Naive thymus-derived CD8-positive, alpha-beta T cell (primary cell): Measurements from ENCODE around the gene PLEKHG4B. TPM values are rescaled to one million over a fixed set of nuclear protein-coding genes. Genes with fewer than 3 reads are reported as not detected.
A peak's percentile ranks its signal among the peaks of the same experiment; 100 is the strongest.

Experiments used
- ATAC-seq, 2 donors: fragments of 150-1000 bp; cut with Tn5 transposase in 1 of 2; sonication (Bioruptor Pico), chemical (Tn5 transposase) in 1 of 2; 1 replicate in 1 of 2; 2 replicates in 1 of 2; pipeline ENCODE4 v1.10.0; 2021; ENCODE audit warnings: mild to moderate bottlenecking in 2 of 2, moderate library complexity in 2 of 2
- POLR2A ChIA-PET: fragments of 350-600 bp; sonication (Branson Sonifier 250); formaldehyde crosslinking; loops from one replicate; lab custom pipeline; 2021; ENCODE audit warnings: antibody characterized with exemption; lab: Charles Lee
- DNase-seq, 10 donors: peaks; one replicate each; pipeline versions ENCODE4 v3.0.0 to v3.0.0-alpha.2; 2020 to 2022
- H3K27ac Mint-ChIP-seq, 10 donors: one replicate each; pipeline ENCODE4 v1.8.0; 2020 to 2022; ENCODE audit warnings: mild to moderate bottlenecking in 10 of 10, mixed read lengths in 10 of 10, moderate library complexity in 4 of 10, inconsistent platforms in 1 of 10
- H3K27me3 Mint-ChIP-seq, 5 donors: one replicate each; pipeline ENCODE4 v1.8.0; 2021 to 2022; ENCODE audit warnings: mixed read lengths in 5 of 5
- H3K36me3 Mint-ChIP-seq, 3 donors: one replicate each; pipeline ENCODE4 v1.8.0; 2020 to 2022; ENCODE audit warnings: mixed read lengths in 3 of 3, mild to moderate bottlenecking in 2 of 3, inconsistent platforms in 1 of 3
- H3K4me1 Mint-ChIP-seq, 4 donors: one replicate each; pipeline ENCODE4 v1.8.0; 2021 to 2022; ENCODE audit warnings: mixed read lengths in 4 of 4
- H3K4me3 Mint-ChIP-seq, 10 donors: one replicate each; pipeline ENCODE4 v1.8.0; 2020 to 2022; ENCODE audit warnings: mild to moderate bottlenecking in 10 of 10, mixed read lengths in 10 of 10, moderate library complexity in 6 of 10, inconsistent platforms in 1 of 10
- H3K9me3 Mint-ChIP-seq, 9 donors: one replicate each; pipeline ENCODE4 v1.8.0; 2020 to 2022; ENCODE audit warnings: mixed read lengths in 9 of 9, mild to moderate bottlenecking in 3 of 9, inconsistent platforms in 1 of 9, moderate library complexity in 1 of 9
- polyA plus RNA-seq, 3 donors: library from polyadenylated mRNA; unstranded; fragments of 300-500 nt; fragmentation: Illumina TruSeq; gene quantifications; one replicate each; pipeline ENCODE4 v1.2.3, GENCODE V29; 2021
- total RNA-seq, 8 experiments: library from RNA in 2 of 8; stranded (reverse) in 2 of 8; gene quantifications; one replicate each; pipeline ENCODE4 v1.2.3 and lab custom pipeline; 2021 to 2026

PLEKHG4B gene
- total and polyA plus RNA-seq, 5 experiments from 2014 or later: not detected

DNA sequence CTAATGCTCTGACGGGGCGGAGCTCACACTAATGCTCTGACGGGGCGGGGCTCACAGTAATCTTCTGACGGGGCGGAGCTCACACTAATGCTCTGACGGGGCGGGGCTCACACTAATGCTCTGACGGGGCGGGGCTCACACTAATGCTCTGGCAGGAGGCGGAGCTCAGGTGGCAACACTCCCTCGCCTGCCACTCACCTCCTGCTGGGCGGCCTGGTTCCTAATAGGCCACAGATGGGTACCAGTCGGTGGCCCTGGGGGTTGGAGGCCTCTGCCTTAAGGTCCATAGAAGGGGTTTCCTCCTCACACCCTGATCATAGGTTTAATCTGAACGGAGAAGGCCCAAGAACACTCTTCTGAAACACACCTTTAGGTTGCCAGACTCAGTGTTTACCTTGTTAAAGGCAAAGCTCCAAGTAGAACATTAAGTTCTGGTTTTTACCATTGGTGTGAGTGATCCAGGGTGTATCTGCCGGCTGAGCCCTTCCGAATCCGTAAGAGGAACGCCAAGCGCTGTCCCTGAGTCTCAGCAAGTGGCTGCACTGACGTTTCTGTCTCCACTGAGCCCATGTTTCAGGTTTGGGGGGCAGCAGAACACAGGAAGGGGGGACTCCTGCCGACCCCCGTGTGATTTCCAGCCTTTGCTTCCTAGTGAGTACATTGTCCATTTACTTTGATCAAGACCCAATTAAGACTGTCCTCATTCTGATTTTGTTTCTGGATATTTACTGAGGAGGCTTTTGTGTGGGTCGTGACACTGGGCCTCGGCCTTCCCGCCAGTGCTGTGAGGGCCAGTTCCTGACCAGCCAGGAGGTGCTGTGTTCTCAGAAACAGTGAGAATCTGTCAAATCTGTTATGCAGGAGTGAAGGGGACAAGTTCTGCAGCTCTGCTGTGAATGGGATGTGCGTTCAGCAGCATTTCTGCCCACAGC, 74.7 kb downstream of the PLEKHG4B start:
- Mint-ChIP-seq H3K4me1 (no peaks in the 10 kb centered on the region), H3K27me3 (peaks cover 0 to 1% (median 0%) of the 10 kb centered on the region in 5 donors), H3K4me3 (no peak overlapping the region), H3K27ac (peak overlapping the region in 1 of 10 donors; percentile 37), H3K36me3 (no peaks in the 10 kb centered on the region), H3K9me3 (no peaks in the 10 kb centered on the region)
- DNase-seq: no peak
- ATAC-seq: no peak
- POLR2A ChIA-PET: no interaction called here

DNA sequence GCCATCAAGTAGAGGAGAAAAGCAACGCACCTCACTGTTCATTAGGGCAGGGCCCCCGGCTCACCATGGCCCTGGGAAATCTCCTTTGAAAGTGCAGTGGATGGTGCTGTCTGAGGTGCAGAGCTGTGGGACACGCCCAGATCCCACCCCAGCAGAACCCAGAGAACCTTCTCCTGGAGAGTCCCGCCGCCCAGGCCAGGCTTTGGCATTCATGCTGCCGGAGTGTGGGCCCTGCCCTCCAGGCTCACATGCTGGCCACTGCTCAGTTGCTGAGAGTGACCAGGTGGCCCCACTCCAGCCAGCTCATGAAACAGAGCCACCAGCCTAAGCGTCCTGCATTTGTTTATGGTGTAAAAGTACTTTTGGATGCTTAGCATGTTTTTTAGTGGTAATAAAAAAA, 75.5 kb downstream of the PLEKHG4B start:
- Mint-ChIP-seq H3K4me3 (no peak overlapping the region), H3K27ac (no peak overlapping the region), H3K27me3 (no peaks in the 10 kb centered on the region), H3K9me3 (no peaks in the 10 kb centered on the region), H3K4me1 (no peaks in the 10 kb centered on the region), H3K36me3 (no peaks in the 10 kb centered on the region)
- POLR2A ChIA-PET: no interaction called here
- DNase-seq (no peak), ATAC-seq (no peak)

DNA sequence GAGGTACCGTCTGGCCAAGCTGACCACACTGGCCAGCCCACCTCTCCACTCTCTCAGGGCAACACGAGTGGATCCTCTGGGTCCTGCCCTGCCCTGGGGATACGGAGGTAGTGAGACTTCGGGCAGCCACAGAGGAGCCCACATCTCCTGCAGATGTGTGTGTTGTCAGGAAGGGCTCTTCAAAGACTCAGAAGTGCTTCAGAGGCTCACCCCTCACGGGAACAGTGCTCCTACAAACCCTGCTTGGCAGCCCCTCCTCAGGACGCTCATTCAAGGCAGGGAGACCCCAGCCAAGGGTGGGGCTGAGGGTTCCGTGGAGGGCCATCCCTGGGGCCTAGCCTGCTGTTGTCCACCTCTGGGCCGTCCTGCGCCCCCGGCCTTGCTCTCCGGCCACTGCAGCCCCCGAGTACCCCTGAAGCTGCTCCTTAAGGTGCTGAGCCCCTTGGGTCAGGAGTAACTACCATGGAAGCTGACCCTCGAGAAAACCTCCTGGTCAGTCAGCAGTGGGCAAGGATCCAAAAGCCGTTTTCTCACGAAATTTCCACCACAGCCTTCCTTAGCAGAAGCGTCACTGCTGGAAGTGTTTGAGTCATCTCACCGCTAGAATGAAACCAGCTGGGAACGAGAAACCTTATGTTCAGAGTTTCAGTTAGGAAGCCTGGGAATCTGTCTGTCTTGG, 76.2 kb downstream of the PLEKHG4B start:
- Mint-ChIP-seq H3K9me3 (no peaks in the 10 kb centered on the region), H3K27ac (peak overlapping the region in 1 of 10 donors; percentile 17), H3K4me1 (no peaks in the 10 kb centered on the region), H3K36me3 (no peaks in the 10 kb centered on the region), H3K4me3 (no peak overlapping the region), H3K27me3 (no peaks in the 10 kb centered on the region)
- ATAC-seq (no peak), DNase-seq (no peak)
- POLR2A ChIA-PET: no interaction called here

DNA sequence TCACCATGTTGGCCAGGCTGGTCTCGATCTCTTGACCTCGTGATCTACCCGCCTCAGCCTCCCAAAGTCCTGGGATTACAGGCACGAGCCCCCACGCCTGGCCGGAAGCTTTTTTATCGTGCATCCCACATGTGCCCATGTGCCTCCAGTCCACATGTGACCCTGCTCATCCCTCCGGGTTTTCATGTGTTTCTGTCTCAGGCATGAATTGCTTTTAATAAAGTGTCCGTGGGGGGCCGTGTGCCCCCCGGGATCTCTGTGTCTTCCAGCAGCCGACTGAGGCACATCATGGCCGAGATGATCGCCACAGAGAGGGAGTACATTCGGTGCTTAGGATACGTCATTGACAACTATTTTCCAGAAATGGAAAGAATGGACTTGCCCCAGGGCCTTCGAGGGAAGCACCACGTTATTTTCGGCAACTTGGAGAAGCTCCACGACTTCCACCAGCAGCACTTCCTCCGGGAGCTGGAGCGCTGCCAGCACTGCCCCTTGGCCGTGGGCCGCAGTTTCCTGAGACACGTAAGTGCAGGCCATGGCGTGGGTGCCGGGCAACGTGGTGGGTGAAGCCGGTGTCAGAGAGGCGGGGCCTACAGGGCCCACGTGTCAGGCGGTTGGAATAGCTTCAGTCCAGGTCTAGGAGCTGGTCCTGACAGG, 77.2 kb downstream of the PLEKHG4B start:
- ATAC-seq (no peak), DNase-seq (no peak)
- no peaks in the 10 kb centered on the region for H3K9me3 Mint-ChIP-seq
- H3K27ac Mint-ChIP-seq: no peak overlapping the region
- no peaks in the 10 kb centered on the region for H3K4me1 Mint-ChIP-seq
- no peak overlapping the region for H3K4me3 Mint-ChIP-seq
- POLR2A ChIA-PET: no interaction called here
- peaks cover 0 to 2% (median 0%) of the 10 kb centered on the region in 5 donors for H3K27me3 Mint-ChIP-seq
- H3K36me3 Mint-ChIP-seq: no peaks in the 10 kb centered on the region

DNA sequence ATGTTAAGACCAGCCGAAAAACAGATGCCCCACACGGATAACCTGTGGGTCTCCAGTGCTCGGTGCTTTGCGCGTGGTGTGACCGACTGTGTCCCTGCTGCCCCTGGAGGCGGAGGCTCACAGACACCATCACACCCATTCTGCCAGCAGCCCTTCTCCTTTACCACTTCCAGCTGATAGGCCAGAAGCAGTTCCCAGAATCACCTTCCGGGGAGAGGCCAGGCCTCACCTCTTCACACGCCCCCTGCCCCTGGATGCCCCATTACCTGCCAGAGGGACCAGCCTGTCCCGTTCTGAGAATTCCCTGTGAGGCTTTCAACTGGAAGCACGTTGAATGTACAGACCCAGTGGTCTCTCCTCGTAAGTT, 77.7 kb downstream of the PLEKHG4B start:
- H3K9me3 Mint-ChIP-seq: no peaks in the 10 kb centered on the region
- ATAC-seq (no peak), DNase-seq (no peak)
- H3K4me1 Mint-ChIP-seq: no peaks in the 10 kb centered on the region
- POLR2A ChIA-PET: no interaction called here
- H3K27me3 Mint-ChIP-seq: peaks cover 0 to 2% (median 0%) of the 10 kb centered on the region in 5 donors
- no peak overlapping the region for H3K4me3 Mint-ChIP-seq
- H3K27ac Mint-ChIP-seq: no peak overlapping the region
- no peaks in the 10 kb centered on the region for H3K36me3 Mint-ChIP-seq

DNA sequence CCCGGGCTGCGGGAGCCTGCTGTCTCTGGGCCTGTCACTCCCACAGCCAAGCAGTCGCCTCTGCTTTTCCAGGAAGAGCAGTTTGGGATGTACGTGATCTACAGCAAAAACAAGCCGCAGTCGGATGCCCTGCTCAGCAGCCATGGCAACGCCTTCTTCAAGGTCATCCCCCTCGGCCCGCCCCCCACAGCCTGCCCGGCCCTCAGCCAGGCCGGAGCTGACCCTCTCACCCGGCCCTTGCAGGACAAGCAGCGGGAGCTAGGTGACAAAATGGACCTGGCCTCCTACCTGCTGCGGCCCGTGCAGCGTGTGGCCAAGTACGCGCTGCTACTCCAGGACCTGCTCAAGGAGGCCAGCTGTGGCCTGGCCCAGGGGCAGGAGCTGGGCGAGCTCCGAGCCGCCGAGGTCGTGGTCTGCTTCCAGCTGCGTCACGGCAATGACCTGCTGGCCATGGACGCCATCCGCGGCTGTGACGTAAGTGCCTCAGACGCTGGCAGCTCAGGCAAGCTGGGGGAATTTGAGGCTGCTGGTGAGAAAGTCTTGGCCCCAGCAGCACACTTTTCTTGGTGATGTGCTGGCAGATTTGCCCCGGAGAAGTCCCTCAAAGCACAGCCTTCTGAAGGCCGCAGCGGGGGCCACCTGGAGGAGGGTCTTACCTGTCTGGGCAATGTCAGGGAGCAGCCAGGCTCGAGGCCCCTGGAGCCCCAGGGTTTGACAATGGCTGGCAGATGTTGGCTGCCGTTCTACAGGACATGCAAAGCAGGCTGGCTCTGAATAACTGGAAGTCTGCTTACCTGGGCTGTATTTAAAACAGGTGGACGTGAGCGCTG, 79.2 kb downstream of the PLEKHG4B start:
- Mint-ChIP-seq H3K9me3 (no peaks in the 10 kb centered on the region), H3K4me1 (no peaks in the 10 kb centered on the region), H3K27ac (no peak overlapping the region), H3K36me3 (no peaks in the 10 kb centered on the region), H3K27me3 (peaks cover 0 to 2% (median 0%) of the 10 kb centered on the region in 5 donors), H3K4me3 (no peak overlapping the region)
- ATAC-seq (no peak), DNase-seq (no peak)
- POLR2A ChIA-PET: no interaction called here

DNA sequence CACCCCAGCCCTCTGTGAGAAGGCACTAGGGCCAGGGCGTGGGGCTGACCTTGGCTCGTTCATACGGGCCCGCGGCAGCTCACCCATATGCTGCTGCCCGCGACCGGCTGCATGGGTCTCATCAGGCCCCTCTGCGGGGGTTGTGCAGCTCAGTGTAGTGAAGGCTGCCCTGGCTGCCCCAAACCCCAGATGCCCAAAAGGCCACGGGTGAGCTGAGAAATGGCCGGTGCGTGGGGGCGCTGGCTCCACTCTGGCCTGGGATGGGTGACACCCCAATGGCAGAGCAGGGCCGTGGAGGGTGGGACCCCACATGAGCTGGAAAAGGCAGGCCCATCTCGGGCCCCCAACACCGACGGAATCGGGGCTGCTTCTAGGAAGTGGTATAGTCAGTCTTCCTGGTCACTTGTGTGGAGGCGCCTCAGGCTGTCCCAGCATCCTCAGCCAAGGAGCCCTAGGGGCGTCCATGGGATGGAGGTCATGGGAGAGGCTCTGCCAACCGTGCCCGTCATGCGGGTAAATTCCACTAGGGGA, 79.9 kb downstream of the PLEKHG4B start:
- Mint-ChIP-seq H3K9me3 (no peaks in the 10 kb centered on the region), H3K27ac (no peak overlapping the region), H3K27me3 (peaks cover 0 to 2% (median 0%) of the 10 kb centered on the region in 5 donors), H3K4me3 (no peak overlapping the region), H3K4me1 (no peaks in the 10 kb centered on the region), H3K36me3 (no peaks in the 10 kb centered on the region)
- POLR2A ChIA-PET: no interaction called here
- DNase-seq: no peak
- ATAC-seq: no peak

DNA sequence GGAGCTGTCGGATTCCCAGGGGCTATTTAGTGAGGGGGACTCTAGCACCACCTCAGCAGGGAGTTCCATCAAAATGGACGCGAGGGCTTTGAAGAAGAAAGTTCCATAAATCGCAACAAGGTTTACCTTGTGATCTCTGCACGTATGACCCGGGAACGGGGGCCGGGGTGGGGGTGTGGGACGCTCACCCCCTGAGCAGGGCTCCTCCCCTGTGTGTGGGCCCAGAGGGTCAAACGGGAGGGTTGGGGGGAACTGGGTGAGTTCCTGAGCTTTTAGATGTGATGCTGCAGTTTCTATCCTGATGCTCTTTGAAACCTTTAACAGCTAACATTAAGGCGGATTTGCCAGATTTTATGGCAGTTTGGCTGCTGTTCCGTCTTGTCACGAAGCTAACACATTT, 80.5 kb downstream of the PLEKHG4B start:
- Mint-ChIP-seq H3K4me1 (no peaks in the 10 kb centered on the region), H3K9me3 (no peaks in the 10 kb centered on the region), H3K36me3 (no peaks in the 10 kb centered on the region), H3K27me3 (peaks cover 0 to 2% (median 0%) of the 10 kb centered on the region in 5 donors), H3K4me3 (no peak overlapping the region), H3K27ac (peak overlapping the region in 1 of 10 donors; percentile 36)
- DNase-seq: no peak
- no peak for ATAC-seq
- POLR2A ChIA-PET: no interaction called here

DNA sequence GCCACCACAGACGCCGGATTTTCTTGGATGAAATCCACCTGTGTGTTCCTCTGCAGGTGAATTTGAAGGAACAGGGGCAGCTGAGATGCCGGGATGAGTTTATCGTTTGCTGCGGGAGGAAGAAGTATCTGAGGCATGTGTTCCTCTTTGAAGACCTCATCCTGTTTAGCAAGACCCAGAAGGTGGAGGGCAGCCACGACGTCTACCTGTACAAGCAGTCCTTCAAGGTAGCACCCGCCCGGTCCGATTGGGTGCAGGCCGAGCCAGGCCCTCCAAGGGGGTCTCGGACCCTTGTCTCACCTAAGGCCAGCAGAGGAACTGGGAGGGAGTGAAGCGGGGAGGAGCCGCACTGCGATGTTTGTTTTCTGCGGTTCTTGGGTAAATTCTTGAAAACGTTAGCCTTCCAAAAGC, 80.9 kb downstream of the PLEKHG4B start:
- POLR2A ChIA-PET: no interaction called here
- no peak for DNase-seq
- Mint-ChIP-seq H3K4me3 (no peak overlapping the region), H3K4me1 (no peaks in the 10 kb centered on the region), H3K27me3 (peaks cover 0 to 2% (median 0%) of the 10 kb centered on the region in 5 donors), H3K27ac (peak overlapping the region in 1 of 10 donors; percentile 36), H3K9me3 (no peaks in the 10 kb centered on the region), H3K36me3 (no peaks in the 10 kb centered on the region)
- ATAC-seq: no peak

DNA sequence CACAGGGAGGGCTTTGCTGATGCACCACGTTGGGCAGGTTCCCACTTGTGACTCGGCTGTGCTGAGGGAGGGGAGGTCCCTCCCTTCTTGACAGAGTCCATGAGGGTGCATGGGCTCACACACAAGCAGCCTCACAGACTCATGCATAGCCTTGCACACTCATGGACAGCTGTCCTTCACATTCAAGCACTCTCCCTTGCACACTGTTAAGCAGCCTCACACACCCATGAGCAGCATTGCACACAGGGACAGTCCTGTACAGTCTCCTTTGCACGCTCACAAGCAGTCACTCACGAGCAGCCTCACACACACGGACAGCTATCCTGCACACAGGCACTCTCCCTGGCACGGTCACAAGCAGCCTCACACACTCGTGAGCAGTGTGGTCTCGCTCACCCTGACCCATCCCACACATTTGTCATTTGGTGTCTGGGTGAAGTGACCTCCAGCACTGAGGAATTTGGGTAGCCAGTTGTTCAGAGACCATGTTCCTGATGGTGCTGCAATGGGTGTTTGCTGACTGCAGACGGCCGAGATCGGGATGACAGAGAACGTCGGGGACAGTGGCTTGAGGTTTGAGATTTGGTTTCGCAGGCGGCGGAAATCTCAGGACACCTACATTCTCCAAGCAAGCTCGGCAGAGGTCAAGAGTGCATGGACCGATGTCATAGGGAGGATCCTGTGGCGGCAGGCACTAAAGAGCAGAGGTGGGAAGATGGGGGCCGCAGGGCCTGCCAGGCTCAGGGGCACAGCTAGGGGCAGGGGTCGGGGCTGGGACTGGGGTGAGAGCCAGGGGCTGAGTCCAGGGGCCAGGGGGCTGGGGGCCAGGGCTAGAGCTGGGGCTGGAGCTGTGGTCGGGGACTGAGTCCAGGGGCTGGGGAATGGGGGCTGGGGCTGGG, 81.7 kb downstream of the PLEKHG4B start:
- Mint-ChIP-seq H3K36me3 (no peaks in the 10 kb centered on the region), H3K4me3 (no peak overlapping the region), H3K27me3 (peaks cover 0 to 2% (median 0%) of the 10 kb centered on the region in 5 donors), H3K9me3 (no peaks in the 10 kb centered on the region), H3K4me1 (no peaks in the 10 kb centered on the region), H3K27ac (no peak overlapping the region)
- POLR2A ChIA-PET: no interaction called here
- ATAC-seq: no peak
- no peak for DNase-seq

DNA sequence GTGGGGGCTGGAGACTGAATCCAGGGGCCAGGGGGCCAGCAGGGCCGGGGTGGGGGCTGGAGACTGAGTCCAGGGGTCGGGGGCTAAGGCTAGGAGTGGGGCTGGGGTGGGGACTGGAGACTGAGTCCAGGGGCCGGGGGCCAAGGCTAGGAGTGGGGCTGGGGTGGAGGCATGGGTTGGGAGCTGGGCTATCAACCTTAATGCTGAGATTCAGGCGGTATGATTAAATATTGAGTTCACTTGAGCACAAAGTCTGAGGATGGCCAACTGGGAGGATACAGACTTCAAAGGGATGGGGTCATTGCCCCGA, 82.3 kb downstream of the PLEKHG4B start:
- H3K27ac Mint-ChIP-seq: no peak overlapping the region
- DNase-seq (no peak), ATAC-seq (no peak)
- no peaks in the 10 kb centered on the region for H3K36me3 Mint-ChIP-seq
- no peak overlapping the region for H3K4me3 Mint-ChIP-seq
- no peaks in the 10 kb centered on the region for H3K9me3 Mint-ChIP-seq
- H3K4me1 Mint-ChIP-seq: no peaks in the 10 kb centered on the region
- H3K27me3 Mint-ChIP-seq: peaks cover 0 to 2% (median 0%) of the 10 kb centered on the region in 5 donors
- POLR2A ChIA-PET: no interaction called here
